Myocyte (in vitro differentiated cells): Measurements from ENCODE around the gene CHRNA9. TPM values are rescaled to one million over a fixed set of nuclear protein-coding genes. Genes with fewer than 3 reads are reported as not detected.

Experiments used
- DNase-seq: peaks from one replicate; pipeline ENCODE4 v3.0.0-alpha.2; 2012; ENCODE audit warnings: low read depth
- total RNA-seq: library from RNA; depleted of rRNA; stranded (reverse); fragments of >200 nt; gene quantifications from 2 replicates; pipeline ENCODE4 v1.2.3, GENCODE V29; 2014

CHRNA9 gene
- total RNA-seq, 1 donor from 2014 or later = not detected

GRCh38 chr4:40308528-40309122 lies 26.5 kb upstream of the CHRNA9 start:
- DNase-seq = no peak

- peak; percentile 90 for DNase-seq
Observed at GRCh38 chr4:40309250-40309774, 25.8 kb upstream of the CHRNA9 start.

- no peak for DNase-seq
Observed at GRCh38 chr4:40310225-40310624, 24.9 kb upstream of the CHRNA9 start.

GRCh38 chr4:40311811-40312346 lies 23.3 kb upstream of the CHRNA9 start:
- no peak for DNase-seq

- no peak for DNase-seq
Observed at GRCh38 chr4:40314951-40315350, 20.2 kb upstream of the CHRNA9 start.

- DNase-seq = peak; percentile 73
Observed at GRCh38 chr4:40316333-40316781, 18.8 kb upstream of the CHRNA9 start.

- peak; percentile 86 for DNase-seq
Observed at GRCh38 chr4:40316782-40317635, 18.1 kb upstream of the CHRNA9 start.

- DNase-seq = no peak
Observed at GRCh38 chr4:40317916-40318658, 17.0 kb upstream of the CHRNA9 start.

GRCh38 chr4:40321574-40322275 lies 13.4 kb upstream of the CHRNA9 start:
- peak; percentile 51 for DNase-seq

- no peak for DNase-seq
Observed at GRCh38 chr4:40322811-40323210, 12.3 kb upstream of the CHRNA9 start.

GRCh38 chr4:40323866-40324265 lies 11.3 kb upstream of the CHRNA9 start:
- DNase-seq = no peak

- peak; percentile 59 for DNase-seq
Observed at GRCh38 chr4:40325406-40326019, 9.6 kb upstream of the CHRNA9 start.

GRCh38 chr4:40327340-40327739 lies 7.8 kb upstream of the CHRNA9 start:
- no peak for DNase-seq

GRCh38 chr4:40328383-40328782 lies 6.8 kb upstream of the CHRNA9 start:
- DNase-seq = no peak

GRCh38 chr4:40329805-40330204 lies 5.3 kb upstream of the CHRNA9 start:
- DNase-seq = no peak

GRCh38 chr4:40330536-40330935 lies 4.6 kb upstream of the CHRNA9 start:
- DNase-seq = no peak

- DNase-seq = no peak
Observed at GRCh38 chr4:40331101-40331745, 3.9 kb upstream of the CHRNA9 start.

GRCh38 chr4:40331961-40332360 lies 3.2 kb upstream of the CHRNA9 start:
- no peak for DNase-seq

- peak; percentile 86 for DNase-seq
Observed at GRCh38 chr4:40333921-40334352, 1.2 kb upstream of the CHRNA9 start.

GRCh38 chr4:40335525-40335894 lies 377 bp downstream of the CHRNA9 start:
- DNase-seq = peak; percentile 50
